Eye (tissue), 1 donor: Measurements from ENCODE around the gene KLF4.
A peak's percentile ranks its signal among the peaks of the same experiment; 100 is the strongest.
"Not testable (repeated sequence)": the region's sequence is repeated elsewhere in the genome, so short reads cannot be mapped to it uniquely, and the experiment has no call there.

ENCODE experiments used
- DNase-seq: peaks from one replicate; pipeline ENCODE4 v3.0.0-alpha.2; 2015

Gene KLF4

DNA sequence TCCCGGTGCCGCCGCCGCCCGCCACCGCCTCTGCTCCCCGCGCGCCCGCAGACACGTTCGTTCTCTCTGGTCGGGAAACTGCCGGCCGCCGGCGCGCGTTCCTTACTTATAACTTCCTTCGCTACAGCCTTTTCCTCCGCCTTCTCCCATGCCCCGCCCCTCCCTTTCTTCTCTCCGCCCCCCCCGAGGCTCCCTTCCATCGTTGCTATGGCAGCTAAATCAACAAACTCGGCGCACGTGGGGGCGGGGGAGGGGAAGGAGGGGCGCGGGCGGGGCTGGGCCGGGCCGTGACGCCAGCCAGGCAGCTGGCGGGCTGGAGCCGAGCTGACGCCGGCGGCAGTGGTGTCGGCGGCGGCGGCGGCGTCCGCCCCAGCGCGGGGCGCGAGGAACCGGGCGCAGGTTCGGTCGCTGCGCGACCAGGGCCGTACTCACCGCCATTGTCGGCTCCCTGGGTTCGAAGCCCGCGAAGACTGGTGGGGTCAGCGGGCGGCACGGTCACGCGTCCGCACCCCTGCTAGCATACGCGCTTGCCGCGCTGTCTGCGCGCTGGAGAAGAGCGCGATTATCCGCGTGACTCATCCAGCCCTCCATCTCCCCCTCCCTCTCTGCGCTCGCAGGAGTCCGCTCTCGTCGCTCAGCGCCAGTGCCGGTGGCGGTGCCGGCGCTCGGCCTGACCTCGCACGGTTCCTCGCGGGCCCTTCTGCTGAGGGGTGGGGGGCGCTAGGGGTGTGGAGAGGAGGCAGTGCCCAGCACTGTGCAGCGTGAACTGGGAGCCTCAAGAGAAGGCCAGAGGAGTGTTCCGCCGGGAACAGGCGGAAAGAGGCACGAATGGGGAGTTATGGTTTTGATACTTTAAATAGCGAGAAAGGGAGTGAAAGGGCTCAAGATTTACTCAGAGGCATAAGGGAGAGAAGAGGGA is at the start of gene KLF4:
KLF4 (minus strand) TSS at position 83 of the 919 bp plus-strand sequence. CDS start 597 bp downstream, outside the sequence.
- peak; percentile 98 for DNase-seq

- DNase-seq: no peak
Measured at GRCh38 chr9:107536462-107536861, 46.9 kb upstream of the KLF4 start.

DNA sequence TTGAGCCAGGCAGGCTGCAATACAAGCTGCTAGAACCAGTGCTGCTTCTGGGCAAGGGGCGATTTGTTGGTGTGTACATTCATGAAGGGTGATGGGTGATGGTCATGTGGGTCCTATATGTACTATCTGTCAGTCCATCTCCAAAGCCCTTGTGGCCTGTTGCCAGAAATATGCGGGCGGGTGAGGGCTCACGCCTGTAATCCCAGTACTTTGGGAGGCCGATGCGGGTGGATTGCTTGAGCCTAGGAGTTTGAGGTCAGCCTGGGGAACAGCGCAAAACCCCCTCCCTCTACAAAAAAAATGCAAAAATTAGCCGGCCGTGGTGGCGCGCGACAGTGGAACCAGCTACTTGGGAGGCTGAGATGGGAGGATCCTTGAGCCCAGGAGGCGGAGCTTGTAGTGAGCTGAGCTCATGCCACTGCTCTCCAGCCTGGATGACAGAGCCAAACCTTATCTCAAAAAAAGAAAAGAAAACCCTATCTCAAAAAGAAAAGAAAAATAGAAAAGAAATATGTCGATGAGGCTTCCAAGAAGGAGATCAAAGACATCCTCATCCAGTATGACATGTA is 45.0 kb upstream of the KLF4 start:
- no peak for DNase-seq

DNA sequence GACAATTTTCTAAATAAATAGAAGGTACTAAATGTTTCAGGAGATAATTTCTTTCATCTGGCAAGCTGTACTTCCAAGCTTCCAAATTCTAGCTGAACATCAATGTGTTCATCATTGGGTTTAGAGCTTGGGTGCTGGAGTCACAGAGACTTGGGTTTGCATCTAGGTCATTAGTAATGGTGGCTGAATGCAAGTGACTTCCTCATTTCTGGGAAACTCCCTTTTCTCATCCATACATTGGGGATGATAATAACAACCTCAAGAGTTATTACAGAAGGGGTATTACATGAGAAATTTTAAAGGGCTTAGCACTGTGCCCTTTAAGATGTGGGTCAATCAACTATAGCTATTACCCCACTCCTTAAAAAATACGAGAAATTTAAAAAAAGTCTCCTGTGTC is 41.1 kb upstream of the KLF4 start:
- DNase-seq: no peak

- DNase-seq: no peak
Measured at GRCh38 chr9:107528686-107529085, 39.1 kb upstream of the KLF4 start.

- DNase-seq: no peak
Measured at GRCh38 chr9:107523539-107523938, 34.0 kb upstream of the KLF4 start.

DNA sequence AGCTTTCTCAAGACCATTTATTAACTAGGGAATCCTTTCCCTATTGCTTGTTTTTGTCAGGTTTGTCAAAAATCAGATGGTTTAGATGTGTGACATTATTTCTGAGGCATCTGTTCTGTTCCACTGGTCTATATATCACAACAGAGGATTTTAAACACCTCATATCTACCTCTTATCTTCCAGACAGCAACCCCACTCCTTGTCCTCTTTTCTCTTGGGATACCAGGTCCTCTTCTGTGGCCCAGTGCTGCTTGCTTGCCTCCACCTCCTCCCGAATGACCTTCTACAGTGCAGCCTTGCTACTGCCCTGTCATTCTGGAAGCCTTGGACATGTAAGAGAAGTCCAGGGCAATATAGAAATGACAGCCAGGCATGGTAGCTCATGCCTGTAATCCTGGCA is 30.6 kb upstream of the KLF4 start:
- DNase-seq: no peak

GRCh38 chr9:107518037-107518807 is 28.7 kb upstream of the KLF4 start:
- DNase-seq: no peak

GRCh38 chr9:107513464-107514100 is 24.0 kb upstream of the KLF4 start:
- DNase-seq: no peak

DNA sequence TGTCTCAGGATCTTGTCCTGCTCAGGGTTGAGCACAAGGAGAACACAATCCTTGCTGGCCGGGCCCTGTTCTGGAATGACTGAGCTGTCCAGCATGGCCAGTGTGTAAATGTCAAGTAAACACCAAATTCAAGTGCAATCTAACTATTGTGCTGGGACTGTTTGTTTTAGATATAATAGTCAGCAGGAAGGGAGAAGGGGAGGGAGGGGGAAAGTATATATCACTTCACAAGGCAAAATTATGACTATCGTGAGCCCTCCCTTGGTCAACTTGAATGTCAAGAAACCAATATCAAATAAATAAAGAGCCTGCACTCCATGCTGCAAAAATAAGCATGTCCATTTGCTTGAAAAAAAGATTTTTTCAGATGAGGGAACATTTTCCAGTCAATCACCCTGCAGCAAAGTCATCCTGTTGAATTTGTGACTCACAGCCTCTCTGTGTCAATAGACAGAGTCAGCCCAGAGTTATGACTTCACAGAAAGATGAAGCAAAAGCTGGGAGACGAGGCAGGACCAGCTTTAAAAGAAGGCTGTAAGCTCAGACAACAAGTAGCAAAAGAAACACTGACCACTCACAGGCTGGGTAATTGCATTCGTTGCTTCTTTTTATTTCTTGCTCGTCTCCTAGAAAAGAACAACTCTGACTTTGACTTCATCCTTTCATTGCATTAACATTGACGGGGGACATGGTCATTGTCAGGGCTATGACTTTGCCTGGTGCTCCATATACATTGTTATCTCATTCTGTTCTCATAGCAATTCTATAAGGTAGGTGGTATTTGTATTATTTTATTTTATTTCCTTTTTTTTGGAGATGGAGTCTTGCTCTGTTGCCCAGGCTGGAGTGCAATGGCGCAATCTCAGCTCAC is 15.3 kb upstream of the KLF4 start:
- no peak for DNase-seq

DNA sequence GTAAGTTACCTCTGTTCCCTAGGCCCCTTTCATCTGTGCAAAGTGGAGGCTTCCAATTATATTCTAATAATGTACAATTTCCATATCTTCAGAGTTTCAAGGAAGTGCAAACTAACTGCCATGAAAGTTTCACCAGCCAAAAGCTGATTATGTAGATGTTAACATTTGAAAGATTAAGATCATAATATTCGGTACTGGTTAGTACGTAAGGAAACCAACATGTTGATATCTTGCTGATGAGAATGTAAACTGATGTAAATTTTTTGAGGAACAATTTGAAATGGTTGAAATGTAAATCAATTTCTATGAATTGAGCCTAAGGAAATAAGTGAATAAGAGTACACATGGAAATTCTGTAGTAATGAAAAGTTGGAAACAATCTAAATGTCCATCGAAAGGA is 12.9 kb upstream of the KLF4 start:
- no peak for DNase-seq

GRCh38 chr9:107500421-107501200 is 11.0 kb upstream of the KLF4 start:
- DNase-seq: not testable (repeated sequence)

GRCh38 chr9:107496976-107497375 is 7.4 kb upstream of the KLF4 start:
- no peak for DNase-seq

GRCh38 chr9:107492381-107492970 is 2.9 kb upstream of the KLF4 start:
- no peak for DNase-seq

- peak; percentile 71 for DNase-seq
Measured at GRCh38 chr9:107491081-107492053, 1.8 kb upstream of the KLF4 start.

- not testable (repeated sequence) for DNase-seq
Measured at GRCh38 chr9:107490606-107490970, 1.0 kb upstream of the KLF4 start.

GRCh38 chr9:107489144-107489673 is 360 bp downstream of the KLF4 start:
- DNase-seq: peak; percentile 77

DNA sequence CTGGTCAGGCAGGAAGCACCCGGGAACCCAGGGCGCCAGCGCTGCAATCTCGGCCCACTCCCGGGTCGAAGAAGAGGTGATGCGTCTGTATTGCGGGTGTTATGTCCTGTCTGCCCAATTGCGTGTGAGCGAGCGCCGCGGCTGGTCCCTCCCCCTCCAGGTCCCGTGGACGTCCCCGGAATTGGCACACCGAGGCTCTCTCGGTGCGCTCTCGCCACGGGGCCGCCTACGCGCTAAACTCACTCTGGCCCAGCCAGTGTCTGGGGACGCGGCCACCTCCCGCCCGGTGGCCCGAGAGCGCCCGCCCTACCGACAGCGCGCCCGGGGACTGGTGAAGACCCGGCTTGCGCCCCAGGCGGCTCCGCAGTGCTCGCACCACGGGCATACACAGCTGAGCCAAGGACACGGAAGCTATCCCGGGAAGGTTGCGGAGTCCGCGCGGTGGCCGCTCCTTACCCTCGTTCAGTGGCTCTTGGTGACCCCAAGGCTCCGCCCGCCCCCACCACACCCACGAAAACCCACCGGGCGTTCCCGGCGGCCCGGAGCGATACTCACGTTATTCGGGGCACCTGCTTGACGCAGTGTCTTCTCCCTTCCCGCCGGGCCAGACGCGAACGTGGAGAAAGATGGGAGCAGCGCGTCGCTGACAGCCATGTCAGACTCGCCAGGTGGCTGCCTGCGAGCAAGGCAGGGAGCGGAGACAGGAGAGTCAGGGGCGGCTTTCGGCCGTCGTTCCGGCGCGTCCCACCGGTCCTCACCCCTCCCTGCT is 1.0 kb downstream of the KLF4 start:
- peak; percentile 79 for DNase-seq
